Ishikawa (cell line): Measurements from ENCODE around the gene CFAP52.
"Not testable (repeated sequence)": the region's sequence is repeated elsewhere in the genome, so short reads cannot be mapped to it uniquely, and the experiment has no call there.

ENCODE experiments used
- CEBPB ChIP-seq: IDR thresholded peaks from 2 replicates; pipeline ENCODE4 v1.6.1; 2012
- RAD21 ChIP-seq: IDR thresholded peaks from 2 replicates; pipeline ENCODE4 v1.6.1; 2012; ENCODE audit warnings: low read depth
- TAF1 ChIP-seq: IDR thresholded peaks from 2 replicates; pipeline ENCODE4 v1.6.1; 2012; ENCODE audit warnings: low read depth, mild to moderate bottlenecking
- TF ChIP-seq, protein P1 (sequence below): IDR thresholded peaks from 2 replicates; pipeline ENCODE4 v1.6.1; 2012

DNA sequence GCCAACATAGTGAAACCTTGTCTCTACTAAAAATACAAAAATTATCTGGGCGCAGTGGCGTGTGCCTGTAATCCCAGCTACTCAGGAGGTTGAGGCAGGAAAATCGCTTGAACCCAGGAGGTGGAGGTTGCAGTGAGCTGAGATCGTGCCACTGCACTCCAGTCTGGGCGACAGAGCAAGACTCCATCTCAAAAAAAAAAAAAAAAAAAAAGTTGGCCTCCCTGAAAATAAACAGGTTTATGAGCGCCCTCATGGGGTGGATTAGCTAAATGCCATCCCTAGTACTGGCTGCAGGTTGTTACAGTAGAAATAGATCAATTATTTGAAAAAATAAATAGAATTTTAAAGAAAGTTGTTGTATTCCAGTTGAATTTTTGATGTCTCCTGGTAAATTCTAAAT is 21.7 kb upstream of the CFAP52 start:
- not testable (repeated sequence) for TF ChIP-seq CEBPB, TAF1
- TF ChIP-seq, protein P1, sequence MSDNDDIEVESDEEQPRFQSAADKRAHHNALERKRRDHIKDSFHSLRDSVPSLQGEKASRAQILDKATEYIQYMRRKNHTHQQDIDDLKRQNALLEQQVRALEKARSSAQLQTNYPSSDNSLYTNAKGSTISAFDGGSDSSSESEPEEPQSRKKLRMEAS, result not testable (repeated sequence)
- peak; percentile 62 for TF ChIP-seq RAD21
